ENCODE results near the gene OPCML.

Gene OPCML

GRCh38 chr11:133536198-133536597, 3.9 kb upstream of the OPCML start:
- no peak for DNase-seq

GRCh38 chr11:133533205-133533604, 904 bp upstream of the OPCML start:
- DNase-seq, result no peak

GRCh38 chr11:133531458-133531857, 843 bp downstream of the OPCML start:
- no peak for DNase-seq

GRCh38 chr11:133530501-133530835, 1.8 kb downstream of the OPCML start:
- no peak for DNase-seq

GRCh38 chr11:133529807-133530500, 2.3 kb downstream of the OPCML start:
- no peak for DNase-seq

- no peak for DNase-seq
Measured at GRCh38 chr11:133526790-133527189, 5.5 kb downstream of the OPCML start.

GRCh38 chr11:133525976-133526375, 6.3 kb downstream of the OPCML start:
- no peak for DNase-seq

- no peak for DNase-seq
Measured at GRCh38 chr11:133524488-133524887, 7.8 kb downstream of the OPCML start.

- DNase-seq, result no peak
Measured at GRCh38 chr11:133522344-133522743, 10.0 kb downstream of the OPCML start.

- no peak for DNase-seq
Measured at GRCh38 chr11:133521502-133521901, 10.8 kb downstream of the OPCML start.

- no peak for DNase-seq
Measured at GRCh38 chr11:133520707-133521106, 11.6 kb downstream of the OPCML start.

GRCh38 chr11:133519560-133519959, 12.7 kb downstream of the OPCML start:
- no peak for DNase-seq

- DNase-seq, result no peak
Measured at GRCh38 chr11:133518702-133519264, 13.5 kb downstream of the OPCML start.

GRCh38 chr11:133516845-133517244, 15.5 kb downstream of the OPCML start:
- DNase-seq, result no peak

GRCh38 chr11:133515107-133515506, 17.2 kb downstream of the OPCML start:
- no peak for DNase-seq

GRCh38 chr11:133509924-133510697, 22.2 kb downstream of the OPCML start:
- DNase-seq, result no peak

- no peak for DNase-seq
Measured at GRCh38 chr11:133508468-133508867, 23.8 kb downstream of the OPCML start.

GRCh38 chr11:133507185-133507584, 25.1 kb downstream of the OPCML start:
- DNase-seq, result no peak

- no peak for DNase-seq
Measured at GRCh38 chr11:133506551-133507094, 25.7 kb downstream of the OPCML start.

GRCh38 chr11:133506023-133506422, 26.3 kb downstream of the OPCML start:
- DNase-seq, result no peak

GRCh38 chr11:133504906-133505305, 27.4 kb downstream of the OPCML start:
- DNase-seq, result no peak

- DNase-seq, result no peak
Measured at GRCh38 chr11:133503776-133504175, 28.5 kb downstream of the OPCML start.

- no peak for DNase-seq
Measured at GRCh38 chr11:133503236-133503635, 29.1 kb downstream of the OPCML start.
